Measurements from ENCODE around the gene ROBO2.

DNA sequence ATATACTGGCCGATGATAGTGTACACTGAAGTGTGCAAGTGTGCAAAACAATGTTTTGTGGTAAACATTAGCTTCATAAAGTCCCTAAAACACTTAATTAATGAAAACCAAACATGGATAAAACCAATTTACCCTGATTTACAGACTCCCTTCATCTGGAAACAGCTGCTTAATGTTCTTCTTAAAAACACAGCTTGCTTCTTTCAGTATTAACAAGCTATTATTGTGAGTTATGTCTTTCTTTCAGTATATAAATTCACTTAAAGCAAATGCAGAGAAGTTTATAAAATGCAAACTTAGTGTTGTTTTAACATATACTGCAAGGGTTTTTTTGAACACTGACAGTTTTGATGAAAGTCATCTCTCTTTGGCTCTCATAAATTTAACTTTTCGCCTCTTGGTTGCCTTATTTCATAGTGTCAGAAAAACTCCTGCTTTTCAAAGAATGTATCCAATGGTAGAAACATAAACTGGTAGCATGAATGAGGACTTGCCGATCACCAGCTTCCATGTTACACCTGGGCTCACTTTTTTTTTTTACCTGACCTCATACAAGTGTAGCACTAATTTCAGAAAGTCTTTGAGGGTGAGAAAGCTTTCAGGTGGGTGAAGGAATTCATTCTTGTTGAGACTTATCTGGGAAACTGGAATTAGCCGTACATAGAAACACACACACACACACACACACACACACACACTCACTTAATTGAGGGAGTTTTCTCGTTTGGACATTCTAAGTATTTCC lies 532.2 kb downstream of the ROBO2 start:
- TF ChIP-seq, protein P1, sequence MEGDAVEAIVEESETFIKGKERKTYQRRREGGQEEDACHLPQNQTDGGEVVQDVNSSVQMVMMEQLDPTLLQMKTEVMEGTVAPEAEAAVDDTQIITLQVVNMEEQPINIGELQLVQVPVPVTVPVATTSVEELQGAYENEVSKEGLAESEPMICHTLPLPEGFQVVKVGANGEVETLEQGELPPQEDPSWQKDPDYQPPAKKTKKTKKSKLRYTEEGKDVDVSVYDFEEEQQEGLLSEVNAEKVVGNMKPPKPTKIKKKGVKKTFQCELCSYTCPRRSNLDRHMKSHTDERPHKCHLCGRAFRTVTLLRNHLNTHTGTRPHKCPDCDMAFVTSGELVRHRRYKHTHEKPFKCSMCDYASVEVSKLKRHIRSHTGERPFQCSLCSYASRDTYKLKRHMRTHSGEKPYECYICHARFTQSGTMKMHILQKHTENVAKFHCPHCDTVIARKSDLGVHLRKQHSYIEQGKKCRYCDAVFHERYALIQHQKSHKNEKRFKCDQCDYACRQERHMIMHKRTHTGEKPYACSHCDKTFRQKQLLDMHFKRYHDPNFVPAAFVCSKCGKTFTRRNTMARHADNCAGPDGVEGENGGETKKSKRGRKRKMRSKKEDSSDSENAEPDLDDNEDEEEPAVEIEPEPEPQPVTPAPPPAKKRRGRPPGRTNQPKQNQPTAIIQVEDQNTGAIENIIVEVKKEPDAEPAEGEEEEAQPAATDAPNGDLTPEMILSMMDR (IDR thresholded peaks at IDR 0.05): no peak
- no peak for TF ChIP-seq EP300 (IDR thresholded peaks at IDR 0.05)
- no peak for TF ChIP-seq POLR2A (IDR thresholded peaks at IDR 0.05)
